C4-2B (cell line): ENCODE results near the gene AFF2.

Experiments
- H3K27ac ChIP-seq: fragments of 450-650 bp; 2 replicates; pipeline ENCODE4 v1.5.1; 2017
- CTCF ChIP-seq: fragments of 450-650 bp; conservative IDR thresholded peaks from 2 replicates; pipeline ENCODE4 v1.5.1; 2017; ENCODE audit warnings: mild to moderate bottlenecking
- ZFX ChIP-seq: fragments of 450-650 bp; IDR thresholded peaks from 2 replicates; pipeline ENCODE4 v1.6.1; 2017

Gene AFF2

GRCh38 chrX:148867596-148867995 is 367.2 kb downstream of the AFF2 start:
- no peak for TF ChIP-seq CTCF
- TF ChIP-seq ZFX: no peak
- H3K27ac ChIP-seq: no peak overlapping the region

GRCh38 chrX:148871422-148872160 is 371.2 kb downstream of the AFF2 start:
- TF ChIP-seq CTCF: no peak
- no peak for TF ChIP-seq ZFX

GRCh38 chrX:148872161-148872535 is 371.7 kb downstream of the AFF2 start:
- H3K27ac ChIP-seq: no peak overlapping the region
- TF ChIP-seq ZFX (no peak), CTCF (no peak)

More at GRCh38 chrX:148871422-148872160, 371.2 kb downstream of the AFF2 start:
- H3K27ac ChIP-seq: no peak overlapping the region

GRCh38 chrX:148872881-148873280 is 372.5 kb downstream of the AFF2 start:
- H3K27ac ChIP-seq: no peak overlapping the region
- no peak for TF ChIP-seq CTCF
- TF ChIP-seq ZFX: no peak

- H3K27ac ChIP-seq: no peak overlapping the region
- TF ChIP-seq ZFX (no peak), CTCF (no peak)
Measured at GRCh38 chrX:148874636-148875246, 374.3 kb downstream of the AFF2 start.

- TF ChIP-seq ZFX (no peak), CTCF (no peak)
- no peak overlapping the region for H3K27ac ChIP-seq
Measured at GRCh38 chrX:148878371-148878770, 378.0 kb downstream of the AFF2 start.

- TF ChIP-seq CTCF (no peak), ZFX (no peak)
Measured at GRCh38 chrX:148885203-148885602, 384.8 kb downstream of the AFF2 start.

More at GRCh38 chrX:148885203-148885602, 384.8 kb downstream of the AFF2 start:
- H3K27ac ChIP-seq: no peak overlapping the region
